HG03196 (cell line): ENCODE data around the gene ANAPC2.
"Not testable (repeated sequence)": the region's sequence is repeated elsewhere in the genome, so short reads cannot be mapped to it uniquely, and the experiment has no call there.

Experiments
- ATAC-seq: cut with Tn5 transposase; IDR thresholded peaks from one replicate; pipeline ENCODE4 v1.9.1; 2021; ENCODE audit not compliant: unreplicated experiment

ANAPC2 gene

GRCh38 chr9:137148242-137148641 is 40.1 kb downstream of the ANAPC2 start:
- ATAC-seq = no peak

GRCh38 chr9:137147793-137148160 is 40.6 kb downstream of the ANAPC2 start:
- ATAC-seq = no peak

GRCh38 chr9:137147091-137147792 is 41.1 kb downstream of the ANAPC2 start:
- ATAC-seq = no peak

GRCh38 chr9:137146527-137146918 is 41.8 kb downstream of the ANAPC2 start:
- ATAC-seq = no peak

- no peak for ATAC-seq
Observed at GRCh38 chr9:137145731-137146526, 42.4 kb downstream of the ANAPC2 start.

- no peak for ATAC-seq
Observed at GRCh38 chr9:137143459-137143858, 44.9 kb downstream of the ANAPC2 start.

- ATAC-seq = no peak
Observed at GRCh38 chr9:137141976-137142936, 46.1 kb downstream of the ANAPC2 start.

- no peak for ATAC-seq
Observed at GRCh38 chr9:137141050-137141810, 47.1 kb downstream of the ANAPC2 start.

- no peak for ATAC-seq
Observed at GRCh38 chr9:137140151-137141012, 48.0 kb downstream of the ANAPC2 start.

- no peak for ATAC-seq
Observed at GRCh38 chr9:137139468-137140150, 48.8 kb downstream of the ANAPC2 start.

- ATAC-seq = no peak
Observed at GRCh38 chr9:137138722-137139467, 49.5 kb downstream of the ANAPC2 start, which contains the start of gene GRIN1. GRIN1 (plus strand) TSS chr9:137139154; CDS start chr9:137139487, 333 bp downstream.

- no peak for ATAC-seq
Observed at GRCh38 chr9:137138058-137138721, 50.2 kb downstream of the ANAPC2 start.

GRCh38 chr9:137136881-137137607 is 51.3 kb downstream of the ANAPC2 start:
- no peak for ATAC-seq

GRCh38 chr9:137136261-137136880 is 52.0 kb downstream of the ANAPC2 start:
- ATAC-seq = no peak

GRCh38 chr9:137135154-137135553 is 53.2 kb downstream of the ANAPC2 start:
- ATAC-seq = not testable (repeated sequence)

- ATAC-seq = no peak
Observed at GRCh38 chr9:137134191-137134590, 54.2 kb downstream of the ANAPC2 start.
